ENCODE measurements around the gene TENM3. TPM values are rescaled to one million over a fixed set of nuclear protein-coding genes. Genes with fewer than 3 reads are reported as not detected.

The TENM3 gene
- total and polyA plus RNA-seq, 2 of the 8 experiments (the other 6 are each of a cell fraction or from before 2014, with no cell fraction given), result 36.9 to 69.3 TPM

GRCh38 chr4:182528819-182529218 is 285.6 kb downstream of the TENM3 start:
- no peak for FAIRE-seq
- no peak overlapping the region for H4K91ac ChIP-seq (replicated peaks; ENCODE audit: insufficient read length, low read length)
- H3K9me3 ChIP-seq (ENCODE audit: insufficient read depth in 2 of 2, low read depth in 1 of 2, low read length in 1 of 2), result no peaks in the 10 kb centered on the region
- no peak overlapping the region for H4K5ac ChIP-seq (ENCODE audit: insufficient read length, low read depth, low read length)
- no peak overlapping the region for H3K4me2 ChIP-seq (ENCODE audit: insufficient read depth in 1 of 2, low read depth in 2 of 2, low read length in 2 of 2)
- H3K79me1 ChIP-seq (ENCODE audit: low read depth, low read length), result peaks cover 4% of the 10 kb centered on the region; the same call in 1 of the 2 replicates
- no peak overlapping the region for H3K23ac ChIP-seq (ENCODE audit: insufficient read length)
- POLR2A ChIA-PET (ENCODE audit: partially characterized antibody), result no interaction called here
- no peaks in the 10 kb centered on the region for H4K20me1 ChIP-seq (replicated peaks in 1 of 2; ENCODE audit: control insufficient read depth in 1 of 2, insufficient read depth in 2 of 2, low read length in 2 of 2)
- no peak overlapping the region for H2BK5ac ChIP-seq (ENCODE audit: low read depth, low read length)
- H2BK15ac ChIP-seq (ENCODE audit: low read length), result no peak overlapping the region
- no peak overlapping the region for H2BK120ac ChIP-seq (replicated peaks; ENCODE audit: low read depth, low read length)
- H2BK12ac ChIP-seq (ENCODE audit: low read depth, low read length), result no peak overlapping the region; the same call in 1 of the 2 replicates
- peaks cover 0 to 48% of the 10 kb centered on the region in 2 experiments; a peak in 3 of 4 replicates for H3K79me2 ChIP-seq (ENCODE audit: control insufficient read depth in 1 of 2, insufficient read depth in 2 of 2, low read length in 2 of 2)
- no peaks in the 10 kb centered on the region for H3K23me2 ChIP-seq (ENCODE audit: low read depth, low read length)
- H3K27ac ChIP-seq (ENCODE audit: low read depth, low read length), result no peak overlapping the region
- H3K36me3 ChIP-seq (ENCODE audit: control insufficient read depth in 2 of 4, insufficient read depth in 4 of 4, low read length in 3 of 4), result no peaks in the 10 kb centered on the region
- no peak overlapping the region for H3K56ac ChIP-seq (replicated peaks; ENCODE audit: insufficient read length, low read depth, low read length)
- no peak overlapping the region for H2AFZ ChIP-seq (ENCODE audit: low read length)
- no peak overlapping the region for H4K8ac ChIP-seq (ENCODE audit: extremely low read depth, insufficient read depth, low read length)
- H2AK5ac ChIP-seq (ENCODE audit: low read depth, low read length), result no peak overlapping the region
- TF ChIP-seq MAFK (IDR thresholded peaks at IDR 0.05; ENCODE audit: low read depth, low read length) (no peak), USF2 (IDR thresholded peaks at IDR 0.05; ENCODE audit: low read length) (no peak), SUZ12 (IDR thresholded peaks at IDR 0.05; ENCODE audit: low read length) (no peak), RBBP5 (IDR thresholded peaks at IDR 0.05; ENCODE audit: borderline replicate concordance, low read depth, low read length) (no peak), TAF1 (IDR thresholded peaks at IDR 0.05; ENCODE audit: low read depth, low read length) (no peak), KDM4A (IDR thresholded peaks at IDR 0.05; ENCODE audit: low read depth, low read length, severe bottlenecking) (no peak), CBX8 (IDR thresholded peaks at IDR 0.05; ENCODE audit: borderline replicate concordance, low read depth, low read length) (no peak), RFX5 (IDR thresholded peaks at IDR 0.05; ENCODE audit: borderline replicate concordance, low read depth, low read length) (no peak), BRCA1 (IDR thresholded peaks at IDR 0.05; ENCODE audit: low read depth, low read length) (no peak), POLR2AphosphoS5 (IDR thresholded peaks at IDR 0.05; ENCODE audit: low read depth, low read length) (no peak), CBX5 (IDR thresholded peaks at IDR 0.05; ENCODE audit: low read depth, low read length) (no peak), ATF3 (IDR thresholded peaks at IDR 0.05; ENCODE audit: insufficient read depth, low read depth, low read length) (no peak), NANOG (IDR thresholded peaks at IDR 0.05; ENCODE audit: insufficient read depth, low read depth, low read length, poor library complexity, severe bottlenecking) (no peak)
- DNase-seq (ENCODE audit: low read depth in 1 of 2, low spot score in 2 of 2), result no peak
- H3K4me1 ChIP-seq (replicated peaks in 1 of 4; ENCODE audit: control insufficient read depth in 3 of 4, insufficient read depth in 4 of 4, low read length in 3 of 4), result peaks cover 0 to 11% (median 6%) of the 10 kb centered on the region in 4 experiments; a peak in 5 of 7 replicates
- WGBS, 2 experiments (ENCODE audit: extremely low coverage in 1 of 2, insufficient coverage in 1 of 2, insufficient read length in 1 of 2, insufficient replicate concordance in 2 of 2, low coverage in 1 of 2, low lambda C conversion rate in 2 of 2, missing lambda C conversion rate in 1 of 2), result 91% methylated on average over 8 of the region's 8 CpGs; no CpG with 5 or more reads in 1 of the 2 experiments
- no peak overlapping the region for H3K4ac ChIP-seq (replicated peaks; ENCODE audit: insufficient read length, low read depth, low read length)
- H3K27me3 ChIP-seq (replicated peaks in 1 of 4; ENCODE audit: control insufficient read depth in 3 of 4, extremely low read depth in 1 of 4, insufficient read depth in 3 of 4, low read length in 3 of 4), result no peaks in the 10 kb centered on the region
- CTCF ChIA-PET (ENCODE audit: partially characterized antibody), result no interaction called here
- H3K9ac ChIP-seq (replicated peaks in 1 of 4; ENCODE audit: extremely low read depth in 1 of 4, low read depth in 3 of 4, low read length in 3 of 4), result no peak overlapping the region
- no peak overlapping the region for H3K14ac ChIP-seq (ENCODE audit: insufficient read length)
- H3K18ac ChIP-seq (ENCODE audit: extremely low read depth, low read length), result no peak overlapping the region
- no peak overlapping the region for H2BK20ac ChIP-seq (ENCODE audit: low read length)
- H3K4me3 ChIP-seq (ENCODE audit: extremely low read depth in 1 of 4, insufficient read depth in 2 of 4, low read depth in 3 of 4, low read length in 4 of 4), result no peak overlapping the region
